ENCODE data around the gene RAB31. TPM values are rescaled to one million over a fixed set of nuclear protein-coding genes. Genes with fewer than 3 reads are reported as not detected.

Gene RAB31
- total and polyA plus RNA-seq, 4 donors: 21.5 to 114 (median 49.5) TPM

GRCh38 chr18:9715088-9715343, 6.9 kb downstream of the RAB31 start:
- Histone ChIP-seq H3K9ac (ENCODE audit: insufficient read depth in 1 of 2, low read length in 2 of 2) (no peak overlapping the region), H3K4me3 (no peak overlapping the region), H3K4me1 (ENCODE audit: control insufficient read depth in 5 of 5, insufficient read depth in 5 of 5, low read length in 5 of 5) (peaks cover 0 to 9% (median 0%) of the 10 kb centered on the region in 5 donors), H3K27me3 (ENCODE audit: control insufficient read depth in 3 of 3, insufficient read depth in 3 of 3, low read length in 2 of 3) (no peaks in the 10 kb centered on the region), H3K36me3 (ENCODE audit: control insufficient read depth in 4 of 4, insufficient read depth in 4 of 4, low read length in 4 of 4) (no peaks in the 10 kb centered on the region), H3K27ac (ENCODE audit: low read depth in 1 of 2, low read length in 1 of 2) (peak overlapping the region in 1 of 2 donors; percentile 48), H3K9me3 (ENCODE audit: control insufficient read depth in 4 of 4, insufficient read depth in 3 of 4, low read length in 3 of 4) (peaks cover 0 to 2% (median 0%) of the 10 kb centered on the region in 4 donors)
- 83 to 96% methylated on average over 3 of the region's 3 CpGs for WGBS, 2 donors
- TF ChIP-seq CTCF (IDR thresholded peaks at IDR 0.05; ENCODE audit: control extremely low read depth, extremely low read depth): no peak
- DNase-seq: no peak
- ATAC-seq (ENCODE audit: insufficient read depth, low FRiP score): no peak

GRCh38 chr18:9715978-9716774, 8.1 kb downstream of the RAB31 start:
- TF ChIP-seq CTCF (IDR thresholded peaks at IDR 0.05; ENCODE audit: control extremely low read depth, extremely low read depth): no peak
- H3K4me3 ChIP-seq: no peak overlapping the region
- no peak overlapping the region for H3K9ac ChIP-seq (ENCODE audit: insufficient read depth in 1 of 2, low read length in 2 of 2)
- ATAC-seq (ENCODE audit: insufficient read depth, low FRiP score) (no peak), DNase-seq (no peak)
- WGBS, 2 donors: 64 to 68% methylated on average over 10 of the region's 10 CpGs
- peaks cover 0 to 13% (median 0%) of the 10 kb centered on the region in 5 donors for H3K4me1 ChIP-seq (ENCODE audit: control insufficient read depth in 5 of 5, insufficient read depth in 5 of 5, low read length in 5 of 5)
- H3K27ac ChIP-seq (ENCODE audit: low read depth in 1 of 2, low read length in 1 of 2): no peak overlapping the region
- H3K36me3 ChIP-seq (ENCODE audit: control insufficient read depth in 4 of 4, insufficient read depth in 4 of 4, low read length in 4 of 4): no peaks in the 10 kb centered on the region
- no peaks in the 10 kb centered on the region for H3K27me3 ChIP-seq (ENCODE audit: control insufficient read depth in 3 of 3, insufficient read depth in 3 of 3, low read length in 2 of 3)
- H3K9me3 ChIP-seq (ENCODE audit: control insufficient read depth in 4 of 4, insufficient read depth in 3 of 4, low read length in 3 of 4): no peaks in the 10 kb centered on the region

- Histone ChIP-seq H3K4me3 (no peak overlapping the region), H3K27me3 (ENCODE audit: control insufficient read depth in 3 of 3, insufficient read depth in 3 of 3, low read length in 2 of 3) (no peaks in the 10 kb centered on the region), H3K9ac (ENCODE audit: insufficient read depth in 1 of 2, low read length in 2 of 2) (no peak overlapping the region), H3K27ac (ENCODE audit: low read depth in 1 of 2, low read length in 1 of 2) (no peak overlapping the region), H3K36me3 (ENCODE audit: control insufficient read depth in 4 of 4, insufficient read depth in 4 of 4, low read length in 4 of 4) (no peaks in the 10 kb centered on the region), H3K9me3 (ENCODE audit: control insufficient read depth in 4 of 4, insufficient read depth in 3 of 4, low read length in 3 of 4) (no peaks in the 10 kb centered on the region), H3K4me1 (ENCODE audit: control insufficient read depth in 5 of 5, insufficient read depth in 5 of 5, low read length in 5 of 5) (peaks cover 0 to 10% (median 0%) of the 10 kb centered on the region in 5 donors)
- ATAC-seq (ENCODE audit: insufficient read depth, low FRiP score) (no peak), DNase-seq (no peak)
- 83 to 87% methylated on average over 8 of the region's 8 CpGs for WGBS, 2 donors
- no peak for TF ChIP-seq CTCF (IDR thresholded peaks at IDR 0.05; ENCODE audit: control extremely low read depth, extremely low read depth)
Measured at GRCh38 chr18:9716780-9717563, 8.9 kb downstream of the RAB31 start.
